HepG2 (cell line): ENCODE data around the gene ALG9. TPM values are rescaled to one million over a fixed set of nuclear protein-coding genes. Genes with fewer than 3 reads are reported as not detected.

ENCODE experiments used
- ATF6 ChIP-seq: sonication (generic); formaldehyde crosslinking; conservative IDR thresholded peaks from 2 replicates; pipeline ENCODE4 v1.4.0; 2020; ENCODE audit warnings: missing genetic modification reagents
- CCDC6 ChIP-seq: sonication (generic); formaldehyde crosslinking; IDR thresholded peaks from 2 replicates; pipeline ENCODE4 v1.8.1; 2022; ENCODE audit warnings: mild to moderate bottlenecking, missing genetic modification reagents, moderate library complexity
- HDAC1 ChIP-seq: sonication (generic); formaldehyde crosslinking; IDR thresholded peaks from 2 replicates; pipeline ENCODE4 v1.5.1; 2020; ENCODE audit warnings: mild to moderate bottlenecking, missing genetic modification reagents
- ISL2 ChIP-seq: sonication (generic); formaldehyde crosslinking; IDR thresholded peaks from 2 replicates; pipeline ENCODE4 v1.5.0; 2020; ENCODE audit warnings: missing genetic modification reagents
- MTERF4 ChIP-seq: sonication (generic); formaldehyde crosslinking; IDR thresholded peaks from 2 replicates; pipeline ENCODE4 v1.8.0; 2023; ENCODE audit warnings: mild to moderate bottlenecking, missing genetic modification reagents
- MXI1 ChIP-seq: IDR thresholded peaks from 3 replicates; pipeline ENCODE4 v1.6.1; 2012; ENCODE audit warnings: low read depth, low read length, inconsistent platforms, borderline replicate concordance
- MYC ChIP-seq: sonication (generic); formaldehyde crosslinking; IDR thresholded peaks from 2 replicates; pipeline ENCODE4 v1.9.0; 2021; ENCODE audit warnings: missing genetic modification reagents, borderline replicate concordance
- NRL ChIP-seq: sonication (generic); formaldehyde crosslinking; IDR thresholded peaks from 2 replicates; pipeline ENCODE4 v1.5.0; 2020; ENCODE audit warnings: missing genetic modification reagents, mild to moderate bottlenecking, moderate library complexity, borderline replicate concordance
- PHF20 ChIP-seq: sonication (generic); formaldehyde crosslinking; IDR thresholded peaks from 2 replicates; pipeline ENCODE4 v1.5.0; 2020; ENCODE audit warnings: mild to moderate bottlenecking, missing genetic modification reagents
- SIX1 ChIP-seq: sonication (generic); formaldehyde crosslinking; IDR thresholded peaks from 2 replicates; pipeline ENCODE4 v1.4.0; 2020; ENCODE audit warnings: missing genetic modification reagents, borderline replicate concordance
- TRIM24 ChIP-seq: sonication (generic); formaldehyde crosslinking; IDR thresholded peaks from 2 replicates; pipeline ENCODE4 v1.8.0; 2022; ENCODE audit warnings: mild to moderate bottlenecking, missing genetic modification reagents
- ZBTB8A ChIP-seq: sonication (generic); formaldehyde crosslinking; IDR thresholded peaks from 2 replicates; pipeline ENCODE4 v1.4.0; 2020; ENCODE audit warnings: mild to moderate bottlenecking, low read depth, missing genetic modification reagents, borderline replicate concordance
- ZNF230 ChIP-seq: sonication (generic); formaldehyde crosslinking; IDR thresholded peaks from 2 replicates; pipeline ENCODE4 v1.4.0; 2020; ENCODE audit warnings: mild to moderate bottlenecking, missing genetic modification reagents
- ZNF441 ChIP-seq: sonication (generic); formaldehyde crosslinking; IDR thresholded peaks from 2 replicates; pipeline ENCODE4 v1.7.0; 2021; ENCODE audit warnings: missing genetic modification reagents, borderline replicate concordance
- ZNF687 ChIP-seq: sonication (generic); formaldehyde crosslinking; IDR thresholded peaks from 2 replicates; pipeline ENCODE4 v1.5.1; 2020; ENCODE audit warnings: mild to moderate bottlenecking, missing genetic modification reagents, moderate library complexity
- ZNF720 ChIP-seq: sonication (generic); formaldehyde crosslinking; IDR thresholded peaks from 2 replicates; pipeline ENCODE4 v1.4.0; 2020; ENCODE audit warnings: missing genetic modification reagents
- ZNF777 ChIP-seq: sonication (generic); formaldehyde crosslinking; IDR thresholded peaks from 2 replicates; pipeline ENCODE4 v1.4.0; 2020; ENCODE audit warnings: missing genetic modification reagents
- ZSCAN20 ChIP-seq: sonication (generic); formaldehyde crosslinking; IDR thresholded peaks from 2 replicates; pipeline ENCODE4 v1.4.0; 2020; ENCODE audit warnings: missing genetic modification reagents, mild to moderate bottlenecking, borderline replicate concordance
- polyA plus RNA-seq, 8 experiments: library from polyadenylated mRNA; depleted of rRNA in 3 of 8; stranded (reverse) in 7 of 8; unstranded in 1 of 8; fragments of >200 nt; fragmentation: Illumina TruSeq in 4 of 8; extraction: Trizol in 4 of 8; gene quantifications; 2 replicates each; pipeline versions ENCODE4 v1.2.1 to v1.2.3, GENCODE V29; 2011 to 2016; ENCODE audit warnings: low read depth in 4 of 8, missing spikeins in 1 of 8, mixed read lengths in 1 of 8; ENCODE audit not compliant: insufficient read depth in 1 of 8
- total RNA-seq, 5 experiments: library from RNA; depleted of rRNA; stranded (reverse); fragments of >200 nt; fragmentation: Illumina TruSeq; extraction: Trizol; gene quantifications; 2 replicates each; pipeline ENCODE4 v1.2.3, GENCODE V29; 2016; ENCODE audit warnings: low read depth in 1 of 5
- TF ChIP-seq, protein P1 (sequence below): sonication (generic); formaldehyde crosslinking; IDR thresholded peaks from 2 replicates; pipeline ENCODE4 v1.5.1; 2020; ENCODE audit warnings: missing genetic modification reagents, mild to moderate bottlenecking, borderline replicate concordance

Gene ALG9
- total and polyA plus RNA-seq, 2 of the 13 experiments (the other 11 are each of a cell fraction or from before 2014, with no cell fraction given), result 39.4 to 40.6 TPM

GRCh38 chr11:111918390-111919256 is 47.2 kb upstream of the ALG9 start, which contains the start of gene C11orf52 (continued):
- TF ChIP-seq ZNF687 (CRISPR knock-in tag) (peak; percentile 70), ZNF777 (CRISPR knock-in tag) (no peak), NRL (0 out of 2 replicates have a peak, but pooled peaks have one; percentile 57), ZNF720 (CRISPR knock-in tag) (no peak), ISL2 (CRISPR knock-in tag) (0 out of 2 replicates have a peak, but pooled peaks have one; percentile 44), SIX1 (CRISPR knock-in tag) (peak; percentile 97), TRIM24 (CRISPR knock-in tag) (no peak), PHF20 (CRISPR knock-in tag) (peak; percentile 73), ATF6 (CRISPR knock-in tag) (no peak), MXI1 (peak; percentile 80; the same call in 1 of the 3 replicates), ZSCAN20 (CRISPR knock-in tag) (no peak), HDAC1 (CRISPR knock-in tag) (peak; percentile 41; the same call in 1 of the 2 replicates), MTERF4 (CRISPR knock-in tag) (no peak), ZNF230 (no peak), ZNF441 (CRISPR knock-in tag) (no peak), MYC (0 out of 2 replicates have a peak, but pooled peaks have one; percentile 21), ZBTB8A (no peak), CCDC6 (CRISPR knock-in tag) (no peak)
- TF ChIP-seq, protein P1, sequence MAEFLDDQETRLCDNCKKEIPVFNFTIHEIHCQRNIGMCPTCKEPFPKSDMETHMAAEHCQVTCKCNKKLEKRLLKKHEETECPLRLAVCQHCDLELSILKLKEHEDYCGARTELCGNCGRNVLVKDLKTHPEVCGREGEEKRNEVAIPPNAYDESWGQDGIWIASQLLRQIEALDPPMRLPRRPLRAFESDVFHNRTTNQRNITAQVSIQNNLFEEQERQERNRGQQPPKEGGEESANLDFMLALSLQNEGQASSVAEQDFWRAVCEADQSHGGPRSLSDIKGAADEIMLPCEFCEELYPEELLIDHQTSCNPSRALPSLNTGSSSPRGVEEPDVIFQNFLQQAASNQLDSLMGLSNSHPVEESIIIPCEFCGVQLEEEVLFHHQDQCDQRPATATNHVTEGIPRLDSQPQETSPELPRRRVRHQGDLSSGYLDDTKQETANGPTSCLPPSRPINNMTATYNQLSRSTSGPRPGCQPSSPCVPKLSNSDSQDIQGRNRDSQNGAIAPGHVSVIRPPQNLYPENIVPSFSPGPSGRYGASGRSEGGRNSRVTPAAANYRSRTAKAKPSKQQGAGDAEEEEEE (CRISPR knock-in tag), result no peak
